K562 (cell line): Measurements from ENCODE around the gene RNF135. TPM values are rescaled to one million over a fixed set of nuclear protein-coding genes. Genes with fewer than 3 reads are reported as not detected.

Experiments
- ATAC-seq: fragments of 200-7000 bp; cut with Tn5 transposase; 3 replicates; pipeline ENCODE4 v1.9.1; 2020; ENCODE audit warnings: moderate library complexity
- BruUV-seq: library from RNA; stranded (reverse); fragments of 400-500 nt; replicated peaks from 2 replicates; lab custom pipeline; 2021; lab: Mats Ljungman, UMichigan
- CTCF ChIA-PET: fragments of 300-600 bp; formaldehyde crosslinking; extraction: SDS; loops from one replicate; lab custom pipeline; 2021; ENCODE audit warnings: low intra/inter-chr PET ratio; lab: Yijun Ruan, JAX
- POLR2A ChIA-PET: fragments of 300-600, 350-650 bp; sonication (Branson Sonifier 250); formaldehyde crosslinking; extraction: SDS; loops from one replicate; lab custom pipeline; 2021; ENCODE audit warnings: antibody characterized with exemption, inconsistent platforms; lab: Yijun Ruan, JAX
- DNase-seq, 4 experiments: peaks; one replicate each; pipeline versions ENCODE4 v3.0.0 to v3.0.0-alpha.2; 2011 to 2018; ENCODE audit warnings: low spot score in 3 of 4, mixed read lengths in 3 of 4; ENCODE audit errors: extremely low read depth in 1 of 4
- FAIRE-seq: peaks from 2 replicates; lab custom pipeline; 2011; peaks lifted over from hg19 to GRCh38; lab: Jason Lieb, UNC
- H2AFZ ChIP-seq: 2 replicates; pipeline ENCODE4 v1.6.0; 2011; ENCODE audit warnings: low read depth, low read length, control low read depth, inconsistent platforms
- H3K27ac ChIP-seq: fragments of 200-600 bp; 3 replicates; pipeline ENCODE4 v1.8.0; 2011; ENCODE audit warnings: low read depth, mild to moderate bottlenecking, control low read depth, inconsistent platforms, low read length, moderate library complexity, mixed read lengths; ENCODE audit errors: extremely low read depth
- H3K27me3 ChIP-seq, 2 experiments: fragments of 300-600 bp in 1 of 2; 2 replicates in 1 of 2; 3 replicates in 1 of 2; pipeline versions ENCODE4 v1.6.0 to v1.8.0; 2011; ENCODE audit warnings: inconsistent platforms in 2 of 2, low read length in 2 of 2, mild to moderate bottlenecking in 1 of 2, mixed read lengths in 1 of 2, moderate library complexity in 1 of 2; ENCODE audit not compliant: control insufficient read depth in 2 of 2, insufficient read depth in 2 of 2
- H3K36me3 ChIP-seq: fragments of 300-600 bp; 3 replicates; pipeline ENCODE4 v1.8.0; 2011; ENCODE audit warnings: mild to moderate bottlenecking, low read length, inconsistent platforms; ENCODE audit not compliant: control insufficient read depth, insufficient read depth
- H3K4me1 ChIP-seq, 2 experiments: fragments of 200-600 bp in 1 of 2; replicated peaks in 1 of 2; 2 replicates in 1 of 2; 3 replicates in 1 of 2; pipeline versions ENCODE4 v1.5.1 to v1.8.0; 2011; ENCODE audit warnings: inconsistent platforms in 2 of 2, low read length in 2 of 2, mild to moderate bottlenecking in 1 of 2, mixed read lengths in 1 of 2, moderate library complexity in 1 of 2; ENCODE audit not compliant: control insufficient read depth in 2 of 2, insufficient read depth in 2 of 2
- H3K4me2 ChIP-seq: 2 replicates; pipeline ENCODE4 v1.6.1; 2011; ENCODE audit warnings: low read length, control low read depth, inconsistent platforms, mixed read lengths; ENCODE audit not compliant: insufficient read depth
- H3K4me3 ChIP-seq: fragments of 200-600 bp; sonication (generic), shearing (Covaris generic); 2 replicates; pipeline ENCODE4 v1.5.1; 2016; ENCODE audit warnings: control low read depth, inconsistent platforms
- H3K79me2 ChIP-seq: fragments of 200-600 bp; 3 replicates; pipeline ENCODE4 v1.8.0; 2011; ENCODE audit warnings: low read length, inconsistent platforms; ENCODE audit not compliant: control insufficient read depth, insufficient read depth
- H3K9ac ChIP-seq, 2 experiments: 2 replicates each; pipeline versions ENCODE4 v1.6.0 to v1.6.1; 2011; ENCODE audit warnings: low read depth in 2 of 2, low read length in 2 of 2, control low read depth in 1 of 2, inconsistent platforms in 1 of 2, mild to moderate bottlenecking in 1 of 2, mixed read lengths in 1 of 2; ENCODE audit not compliant: insufficient read depth in 1 of 2
- H3K9me1 ChIP-seq: one replicate; pipeline ENCODE4 v1.6.0; 2011; ENCODE audit warnings: inconsistent platforms, mild to moderate bottlenecking, low read length, moderate library complexity; ENCODE audit not compliant: control insufficient read depth, insufficient read depth
- H3K9me3 ChIP-seq: replicated peaks from 2 replicates; pipeline ENCODE4 v1.5.1; 2011; ENCODE audit warnings: low read depth, low read length, inconsistent platforms; ENCODE audit not compliant: control insufficient read depth, insufficient read depth
- H4K20me1 ChIP-seq: replicated peaks from 2 replicates; pipeline ENCODE4 v1.6.1; 2011; ENCODE audit warnings: low read length, inconsistent platforms, mixed read lengths; ENCODE audit not compliant: control insufficient read depth, insufficient read depth
- ARHGAP35 ChIP-seq: fragments of 450-650 bp; IDR thresholded peaks from 2 replicates; pipeline ENCODE4 v1.6.1; 2018; ENCODE audit not compliant: partially characterized antibody
- BCOR ChIP-seq: fragments of 450-650 bp; IDR thresholded peaks from 2 replicates; pipeline ENCODE4 v1.6.1; 2016
- EP400 ChIP-seq: fragments of 450-650 bp; IDR thresholded peaks from 2 replicates; pipeline ENCODE4 v1.6.1; 2017; ENCODE audit warnings: antibody characterized with exemption, mild to moderate bottlenecking, moderate library complexity
- HDAC1 ChIP-seq, 2 experiments: fragments of 450-650 bp; IDR thresholded peaks; 2 replicates each; pipeline ENCODE4 v1.6.1; 2016 to 2017; ENCODE audit warnings: inconsistent platforms in 1 of 2, mild to moderate bottlenecking in 1 of 2, moderate library complexity in 1 of 2
- HNRNPUL1 ChIP-seq: fragments of 200-400 bp; formaldehyde crosslinking; IDR thresholded peaks from 2 replicates; pipeline ENCODE4 v1.6.1; 2017; ENCODE audit warnings: low read length
- MAZ ChIP-seq, 2 experiments: fragments of 450-650 bp in 1 of 2; sonication (generic) in 1 of 2; formaldehyde crosslinking; IDR thresholded peaks in 1 of 2; conservative IDR thresholded peaks in 1 of 2; 2 replicates each; pipeline versions ENCODE4 v1.4.0 to v1.5.0; 2020; ENCODE audit warnings: mild to moderate bottlenecking in 1 of 2, missing genetic modification reagents in 1 of 2
- MCM7 ChIP-seq, 2 experiments: fragments of 450-650 bp; IDR thresholded peaks; 2 replicates each; pipeline ENCODE4 v1.6.1; 2016 to 2018
- MECOM ChIP-seq: fragments of 250-450 bp; sonication (Bioruptor Pico); IDR thresholded peaks from 2 replicates; pipeline ENCODE4 v1.8.0; 2022; ENCODE audit warnings: inconsistent platforms
- NELFE ChIP-seq: IDR thresholded peaks from 2 replicates; pipeline ENCODE4 v1.6.1; 2011; ENCODE audit warnings: mild to moderate bottlenecking; ENCODE audit not compliant: insufficient read depth, insufficient read length
- NR0B1 ChIP-seq: fragments of 450-650 bp; IDR thresholded peaks from one replicate; pipeline ENCODE4 v1.6.1; 2018; ENCODE audit warnings: mild to moderate bottlenecking, moderate library complexity; ENCODE audit not compliant: partially characterized antibody
- NR1H2 ChIP-seq: sonication (generic); formaldehyde crosslinking; IDR thresholded peaks from 2 replicates; pipeline ENCODE4 v1.4.0; 2020; ENCODE audit warnings: mild to moderate bottlenecking, missing genetic modification reagents
- PCBP2 ChIP-seq: fragments of 200-400 bp; formaldehyde crosslinking; IDR thresholded peaks from 2 replicates; pipeline ENCODE4 v1.6.1; 2018; ENCODE audit warnings: low read length, low read depth, mild to moderate bottlenecking, moderate library complexity; ENCODE audit not compliant: poor library complexity, severe bottlenecking
- PHB ChIP-seq: fragments of 250-450 bp; sonication (Bioruptor Pico); IDR thresholded peaks from 2 replicates; pipeline ENCODE4 v1.5.0; 2021
- POU5F1 ChIP-seq: fragments of 150-350 bp; IDR thresholded peaks from 2 replicates; pipeline ENCODE4 v1.6.1; 2014; ENCODE audit warnings: borderline replicate concordance, low read length, low read depth, mild to moderate bottlenecking; ENCODE audit not compliant: partially characterized antibody
- RNF219 ChIP-seq: fragments of 250-450 bp; sonication (Bioruptor Pico); IDR thresholded peaks from 2 replicates; pipeline ENCODE4 v1.5.0; 2022; ENCODE audit warnings: mild to moderate bottlenecking
- SUPT5H ChIP-seq: fragments of 450-650 bp; IDR thresholded peaks from 2 replicates; pipeline ENCODE4 v1.6.1; 2016
- TBP ChIP-seq: optimal IDR thresholded peaks from 2 replicates; pipeline ENCODE3; 2011; ENCODE audit warnings: low read depth, low read length, improper control_type of control experiment
- ZFX ChIP-seq: sonication (generic); formaldehyde crosslinking; IDR thresholded peaks from 2 replicates; pipeline ENCODE4 v1.8.0; 2022; ENCODE audit warnings: mild to moderate bottlenecking, missing genetic modification reagents, moderate library complexity
- ZNF232 ChIP-seq: sonication (generic); formaldehyde crosslinking; IDR thresholded peaks from 2 replicates; pipeline ENCODE4 v1.8.0; 2022; ENCODE audit warnings: mild to moderate bottlenecking, missing genetic modification reagents
- WGBS: fragments of 100-300 bp; shearing (Covaris generic); methylation state at CpG from one replicate; pipeline ENCODE4 v1.1.6; 2016; ENCODE audit warnings: low coverage, mixed read lengths; ENCODE audit not compliant: insufficient coverage; ENCODE audit errors: missing lambda C conversion rate; 5-methylcytosine and 5-hydroxymethylcytosine counted together
- in situ Hi-C: fragments of 300-500 bp; cut with MboI; formaldehyde crosslinking; loops from 4 replicates; pipeline ENCODE4 v1.15.0; 2018; ENCODE audit warnings: inconsistent platforms, mixed read lengths
- intact Hi-C: fragments of 100-400 bp; cut with micrococcal nuclease; formaldehyde crosslinking; loops from 2 replicates; pipeline ENCODE4 v1.14.2; 2022
- polyA plus RNA-seq, 8 experiments: library from polyadenylated mRNA; depleted of rRNA in 4 of 8; stranded (reverse) in 5 of 8; unstranded in 3 of 8; fragments of >200 nt; fragmentation: Nextera tagmentation in 2 of 8; fragmentation: Illumina TruSeq in 1 of 8; extraction: Ambion mirVana in 2 of 8; extraction: Trizol in 1 of 8; gene quantifications; 2 replicates each; pipeline versions ENCODE4 v1.2.1 to v1.2.3, GENCODE V29; 2011 to 2014; ENCODE audit warnings: inconsistent platforms in 1 of 8, missing spikeins in 1 of 8
- total RNA-seq, 7 experiments: library from RNA; depleted of rRNA in 6 of 7; stranded (reverse); fragments of >200 nt in 6 of 7; fragmentation: Illumina TruSeq in 2 of 7; extraction: Trizol in 2 of 7; gene quantifications; 2 replicates each; pipeline versions ENCODE4 v1.2.1 to v1.2.3, GENCODE V29; 2011 to 2021; ENCODE audit warnings: low replicate concordance in 1 of 7

Gene RNF135
- total and polyA plus RNA-seq, 9 of the 15 experiments (the other 6 are each of a cell fraction or from before 2014, with no cell fraction given), result 0.08 TPM; not detected in 8

GRCh38 chr17:31013844-31014243 lies 43.0 kb downstream of the RNF135 start:
- DNase-seq (no peak), ATAC-seq (no peak), FAIRE-seq (no peak)
- Histone ChIP-seq H3K9ac (no peak overlapping the region), H3K27ac (no peak overlapping the region), H3K79me2 (no peaks in the 10 kb centered on the region), H2AFZ (no peak overlapping the region), H3K9me1 (no peaks in the 10 kb centered on the region), H3K4me2 (no peak overlapping the region), H3K9me3 (0 out of 2 replicates have a peak, but pooled peaks cover 2% of the 10 kb centered on the region), H3K27me3 (peaks cover 0 to 5% of the 10 kb centered on the region in 2 experiments; a peak in 1 of 5 replicates), H3K4me3 (no peak overlapping the region), H4K20me1 (no peaks in the 10 kb centered on the region), H3K4me1 (no peaks in the 10 kb centered on the region; a peak in 1 of 5 replicates), H3K36me3 (no peaks in the 10 kb centered on the region)
- POLR2A ChIA-PET, result no interaction called here
- TF ChIP-seq ZNF232 (no peak), NR1H2 (CRISPR knock-in tag) (no peak), ARHGAP35 (no peak), MECOM (no peak), PCBP2 (no peak), ZFX (CRISPR knock-in tag) (no peak), POU5F1 (no peak), NELFE (no peak), SUPT5H (no peak), BCOR (no peak), HNRNPUL1 (no peak), MCM7 (IDR thresholded peaks at IDR 0.05) (no peak), RNF219 (CRISPR knock-in tag) (no peak), MAZ (CRISPR knock-in tag; conservative IDR thresholded peaks at IDR 0.05 in 1 of 2, IDR thresholded peaks at IDR 0.05 in 1 of 2) (no peak), HDAC1 (IDR thresholded peaks at IDR 0.05) (no peak), NR0B1 (no peak), EP400 (no peak), TBP (no peak), PHB (no peak)
- CTCF ChIA-PET, result interaction anchor here (0.9 kb wide), 1 partner anchor 195 kb away, joined by 4 read pairs; no protein-coding TSS in a partner anchor
- in situ Hi-C loops, result loop anchor here (5.0 to 10.0 kb wide), 3 partner anchors 203 to 491 kb away; no protein-coding TSS in a partner anchor
- BruUV-seq, result no TSS peak
- WGBS, result 31% methylated on average over 3 of the region's 3 CpGs
- intact Hi-C loops, result no loop called here
